ENCODE measurements around the gene CCDC91. TPM values are rescaled to one million over a fixed set of nuclear protein-coding genes. Genes with fewer than 3 reads are reported as not detected.

The CCDC91 gene
- total and polyA plus RNA-seq, 9 of the 15 experiments (the other 6 are each of a cell fraction or from before 2014, with no cell fraction given), result 10.1 to 31.1 (median 26.3) TPM

- FAIRE-seq, result no peak
- no TSS peak for BruUV-seq (replicated peaks)
- in situ Hi-C loops (cut with MboI), result no loop called here
- intact Hi-C loops (cut with micrococcal nuclease), result no loop called here
- ChIA-PET CTCF (ENCODE audit: low intra/inter-chr PET ratio) (no interaction called here), POLR2A (interaction anchor here (1.3 kb wide), 1 partner anchor 8 kb away, joined by 4 read pairs; no protein-coding TSS in a partner anchor)
- no peak for DNase-seq (ENCODE audit: extremely low read depth in 1 of 4, low spot score in 3 of 4)
- Histone ChIP-seq H4K20me1 (replicated peaks; ENCODE audit: control insufficient read depth, insufficient read depth, low read length) (no peaks in the 10 kb centered on the region), H2AFZ (ENCODE audit: low read depth, low read length) (no peak overlapping the region), H3K9me3 (replicated peaks; ENCODE audit: control insufficient read depth, insufficient read depth, low read depth, low read length) (peaks cover 6% of the 10 kb centered on the region; the same call in 1 of the 2 replicates), H3K9me1 (ENCODE audit: control insufficient read depth, insufficient read depth, low read length) (no peaks in the 10 kb centered on the region), H3K79me2 (ENCODE audit: control insufficient read depth, insufficient read depth, low read length) (peaks cover 2% of the 10 kb centered on the region; the same call in 1 of the 3 replicates), H3K4me1 (replicated peaks in 1 of 2; ENCODE audit: control insufficient read depth in 2 of 2, insufficient read depth in 2 of 2, low read length in 2 of 2) (no peaks in the 10 kb centered on the region), H3K27ac (ENCODE audit: extremely low read depth, low read depth, low read length) (no peak overlapping the region), H3K9ac (ENCODE audit: insufficient read depth in 1 of 2, low read depth in 2 of 2, low read length in 2 of 2) (no peak overlapping the region), H3K4me2 (ENCODE audit: insufficient read depth, low read length) (no peak overlapping the region), H3K36me3 (ENCODE audit: control insufficient read depth, insufficient read depth, low read length) (no peaks in the 10 kb centered on the region), H3K27me3 (ENCODE audit: control insufficient read depth in 2 of 2, insufficient read depth in 2 of 2, low read length in 2 of 2) (no peaks in the 10 kb centered on the region), H3K4me3 (no peak overlapping the region)
- 45% methylated on average over 3 of the region's 6 CpGs for WGBS (ENCODE audit: insufficient coverage, low coverage, missing lambda C conversion rate)
- ATAC-seq, result no peak; the same call in 2 of the 3 replicates
- TF ChIP-seq SREBF1 (IDR thresholded peaks at IDR 0.05; ENCODE audit: borderline replicate concordance, low read depth, low read length), result no peak
- TF ChIP-seq ARID1B (IDR thresholded peaks at IDR 0.05), result no peak
- no peak for TF ChIP-seq CREBBP (IDR thresholded peaks at IDR 0.05; ENCODE audit: low read depth, low read length)
- TF ChIP-seq ZNF197 (CRISPR knock-in tag; IDR thresholded peaks at IDR 0.05; ENCODE audit: low read depth), result no peak
- TF ChIP-seq ZC3H11A (IDR thresholded peaks at IDR 0.05; ENCODE audit: low read depth, low read length), result no peak
- no peak for TF ChIP-seq CBX2 (IDR thresholded peaks at IDR 0.05; ENCODE audit: insufficient read depth, low read length, poor library complexity, severe bottlenecking)
- TF ChIP-seq VEZF1 (CRISPR knock-in tag; IDR thresholded peaks at IDR 0.05), result no peak
- no peak for TF ChIP-seq FOSL1 (tag; conservative IDR thresholded peaks at IDR 0.05)
- no peak for TF ChIP-seq ZNF239 (CRISPR knock-in tag; IDR thresholded peaks at IDR 0.05)
- TF ChIP-seq HES1 (IDR thresholded peaks at IDR 0.05; ENCODE audit: low read depth), result no peak
- TF ChIP-seq ZNF384 (IDR thresholded peaks at IDR 0.05; ENCODE audit: low read depth, low read length), result 0 out of 2 replicates have a peak, but pooled peaks have one; percentile 11
- no peak for TF ChIP-seq ZBTB7A (IDR thresholded peaks at IDR 0.05; ENCODE audit: borderline replicate concordance, control insufficient read depth, low read depth, low read length)
- TF ChIP-seq SPI1 (IDR thresholded peaks at IDR 0.05; ENCODE audit: borderline replicate concordance, low read depth, low read length), result peak; percentile 71
- TF ChIP-seq NCOA2 (IDR thresholded peaks at IDR 0.05; ENCODE audit: partially characterized antibody in 2 of 2), result no peak
- TF ChIP-seq MNT (conservative IDR thresholded peaks at IDR 0.05), result no peak
- no peak for TF ChIP-seq GABPB2 (CRISPR knock-in tag; conservative IDR thresholded peaks at IDR 0.05)
- peak; percentile 18 to 55; a peak in 2 of 4 replicates for TF ChIP-seq TRIM24 (IDR thresholded peaks at IDR 0.05)
- no peak for TF ChIP-seq BRD4 (IDR thresholded peaks at IDR 0.05)
- no peak for TF ChIP-seq NFATC3 (IDR thresholded peaks at IDR 0.05)
- no peak for TF ChIP-seq IFI16 (CRISPR knock-in tag; IDR thresholded peaks at IDR 0.05)
- no peak for TF ChIP-seq HLTF (IDR thresholded peaks at IDR 0.05)
Observed at GRCh38 chr12:28294300-28294699, 104.0 kb downstream of the CCDC91 start.
